ENCODE results near the gene TXNDC9.
"Not testable (repeated sequence)": the region's sequence is repeated elsewhere in the genome, so short reads cannot be mapped to it uniquely, and the experiment has no call there.

TXNDC9 gene

DNA sequence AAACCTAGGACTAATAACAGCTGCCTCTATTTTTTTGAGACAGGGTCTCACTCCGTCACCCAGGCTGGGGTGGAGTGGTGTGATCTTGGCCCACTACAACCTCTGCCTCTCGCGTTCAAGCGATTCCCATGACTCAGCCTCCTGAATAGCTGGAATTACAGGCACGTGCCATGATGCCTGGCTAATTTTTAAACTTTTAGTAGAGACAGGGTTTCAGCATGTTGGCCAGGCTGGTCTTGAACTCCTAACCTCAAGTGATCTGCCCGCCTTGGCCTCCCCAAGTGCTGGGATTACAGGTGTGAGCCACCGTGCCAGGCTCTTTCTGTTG, 18.3 kb downstream of the TXNDC9 start:
- not testable (repeated sequence) for FAIRE-seq

DNA sequence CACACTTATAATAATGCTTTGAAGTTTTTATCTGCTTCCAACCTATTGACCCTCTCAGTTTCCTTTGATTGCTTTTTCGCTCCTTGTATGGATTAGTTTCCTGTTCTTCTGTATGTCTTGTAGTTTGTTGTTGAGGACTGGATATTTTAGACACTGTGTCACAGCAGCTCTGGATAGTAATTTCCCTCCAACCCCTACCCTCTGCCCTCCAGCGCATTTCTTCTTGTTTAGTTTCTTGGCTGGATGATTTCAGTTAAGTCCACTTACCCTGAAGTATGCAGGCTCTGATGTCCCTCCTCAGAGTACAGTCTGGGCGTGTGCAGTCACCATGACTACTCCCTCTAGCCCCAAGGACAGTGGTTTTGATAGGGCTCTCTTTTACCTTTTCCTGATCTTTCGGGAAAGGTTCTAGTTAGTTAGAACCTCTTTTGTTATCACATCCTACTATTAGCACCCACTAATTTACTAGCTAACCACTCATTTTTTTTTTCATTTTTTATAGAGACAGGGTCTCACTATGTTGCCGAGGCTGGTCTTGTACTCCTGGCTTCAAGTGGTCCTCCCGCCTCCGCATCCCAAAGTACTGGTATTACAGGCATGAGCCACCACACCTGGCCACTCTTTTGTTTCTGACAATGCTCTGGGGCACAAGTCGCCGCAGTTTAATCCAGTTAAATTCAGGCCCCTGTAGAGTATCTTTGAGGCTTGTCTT, 18.8 kb downstream of the TXNDC9 start:
- no peak for FAIRE-seq

DNA sequence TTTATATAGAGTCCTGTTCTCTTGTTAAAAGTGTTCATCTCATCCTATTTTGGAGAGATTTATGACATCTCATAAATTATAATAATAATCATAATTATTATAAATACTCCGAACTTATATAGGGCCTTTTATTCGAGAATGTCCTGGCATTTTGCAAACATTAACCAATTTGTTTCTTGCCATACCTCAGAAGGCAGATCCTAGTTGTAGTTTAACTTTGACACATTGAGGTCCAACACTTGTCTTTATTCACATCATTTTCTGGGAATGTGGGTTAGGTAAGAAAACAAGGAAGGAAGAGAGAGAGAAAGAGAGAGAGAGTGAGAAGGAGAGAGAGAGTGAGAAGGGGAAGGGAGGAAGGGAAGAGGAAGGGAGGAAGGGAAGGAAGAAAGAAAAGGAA, 35.0 kb downstream of the TXNDC9 start, which contains the start of gene LYG1:
Gene LYG1 (minus strand): TSS at position 101 of the 400 bp plus-strand sequence. CDS start 5,527 bp downstream, outside the sequence.
- FAIRE-seq = not testable (repeated sequence)

DNA sequence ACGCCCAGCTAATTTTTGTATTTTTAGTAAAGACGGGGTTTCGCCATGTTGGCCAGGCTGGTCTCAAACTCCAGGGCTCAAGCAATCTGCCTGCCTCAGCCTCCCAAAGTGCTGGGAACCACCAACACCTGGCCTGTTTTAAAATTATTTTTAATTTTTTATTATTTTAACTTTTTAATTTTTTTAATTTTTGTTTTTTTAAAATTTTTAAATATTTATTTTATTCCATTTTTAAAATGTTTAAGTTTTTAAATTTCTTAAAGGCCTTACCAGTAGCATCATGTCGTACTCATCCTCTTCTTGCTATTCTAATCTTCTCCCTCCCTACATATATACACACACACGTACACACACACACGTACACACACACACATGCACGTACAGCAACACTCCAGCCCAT, 36.6 kb downstream of the TXNDC9 start:
- no peak for FAIRE-seq

DNA sequence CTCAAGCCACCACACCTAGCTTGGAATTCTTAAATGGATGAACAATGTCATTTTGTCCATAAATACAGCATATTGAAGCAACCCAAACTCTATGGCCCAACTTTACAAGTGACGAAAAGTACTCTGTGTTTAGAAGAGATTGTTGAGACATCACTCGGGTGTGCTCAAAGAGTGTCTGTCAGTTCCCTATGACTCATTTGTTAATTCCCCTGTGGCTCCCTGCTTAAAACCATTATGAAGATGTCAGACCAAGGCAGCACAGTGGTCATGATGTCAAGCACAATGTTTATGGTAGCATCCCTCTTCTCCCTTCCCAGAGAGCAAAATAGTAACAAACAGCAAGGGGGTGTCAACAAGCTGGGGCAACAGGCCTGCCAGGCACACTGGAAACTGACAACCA, 38.1 kb downstream of the TXNDC9 start:
- FAIRE-seq = no peak

DNA sequence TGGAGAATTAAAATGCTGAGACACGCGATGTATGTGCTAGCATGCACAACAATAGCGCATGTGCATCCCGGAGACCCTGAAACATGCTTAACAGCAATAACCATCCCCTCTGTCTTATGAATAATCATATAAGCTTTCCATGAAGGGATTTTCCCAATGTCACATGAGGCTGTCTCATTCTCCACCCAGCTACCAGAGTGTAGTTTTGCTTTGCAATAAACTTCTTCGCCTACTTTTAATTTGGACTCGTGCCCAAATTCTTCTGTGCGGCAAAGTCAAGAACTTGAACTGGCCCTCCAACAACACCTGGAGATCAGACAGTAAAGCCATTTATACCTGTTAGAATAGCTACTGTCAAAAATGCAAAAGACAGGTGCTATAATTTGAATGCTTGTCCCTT, 50.6 kb downstream of the TXNDC9 start:
- FAIRE-seq = no peak

DNA sequence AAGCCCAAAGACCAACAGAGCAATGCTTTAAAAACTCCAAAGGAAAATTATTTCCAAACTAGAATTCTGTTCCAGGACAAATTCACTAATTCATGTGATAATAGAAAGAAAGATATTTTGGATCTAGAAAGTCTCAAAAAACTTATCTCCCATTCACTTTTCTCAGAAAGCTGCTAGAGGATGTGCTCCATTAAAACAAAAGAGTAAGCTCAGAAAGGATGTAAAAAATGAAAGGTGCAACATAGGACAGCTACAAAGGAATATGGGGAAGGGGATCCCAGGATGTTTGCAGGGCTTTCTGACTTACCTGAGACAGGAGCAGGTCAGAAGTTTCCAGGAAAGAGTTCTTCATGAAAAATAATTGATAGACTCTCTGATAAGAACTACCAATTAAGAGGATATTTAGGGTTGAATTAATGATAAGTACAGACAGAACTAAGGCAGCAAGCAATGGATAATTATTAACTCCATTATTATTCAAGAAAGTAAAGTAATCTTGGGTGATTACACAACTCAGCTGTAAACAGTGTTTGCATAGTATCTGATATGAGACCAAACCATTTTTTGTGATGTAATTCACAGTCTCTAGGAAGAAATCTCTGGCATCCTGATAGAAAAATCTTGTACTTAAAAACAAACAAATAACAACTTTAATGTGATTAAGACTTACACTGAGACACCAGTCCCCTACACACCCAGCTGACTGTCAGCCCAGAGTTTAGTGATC, 56.0 kb downstream of the TXNDC9 start:
- no peak for FAIRE-seq

DNA sequence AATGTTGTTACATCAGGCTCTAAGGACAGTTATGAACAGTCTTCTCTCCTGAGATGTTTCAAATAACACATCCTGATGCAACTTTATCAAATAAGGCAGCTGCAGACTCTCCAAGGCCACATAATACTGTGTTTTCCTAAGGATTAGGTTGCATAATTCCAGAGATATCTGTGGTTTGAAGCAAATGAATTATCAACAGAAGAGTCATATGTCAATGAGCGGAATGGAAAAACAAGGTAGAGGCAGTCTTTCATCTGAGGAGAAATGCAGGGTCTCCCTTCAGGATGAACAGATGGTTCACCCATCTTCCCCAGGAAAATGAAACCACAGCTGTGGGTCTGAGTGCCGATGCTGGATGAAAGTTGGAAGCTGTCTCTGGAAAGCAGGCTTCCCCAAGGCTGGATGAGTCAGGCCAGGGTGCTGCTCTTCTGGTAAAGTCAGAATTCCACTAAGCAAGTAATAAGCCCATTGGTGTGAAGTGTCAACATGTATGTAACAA, 57.3 kb downstream of the TXNDC9 start:
- no peak for FAIRE-seq

DNA sequence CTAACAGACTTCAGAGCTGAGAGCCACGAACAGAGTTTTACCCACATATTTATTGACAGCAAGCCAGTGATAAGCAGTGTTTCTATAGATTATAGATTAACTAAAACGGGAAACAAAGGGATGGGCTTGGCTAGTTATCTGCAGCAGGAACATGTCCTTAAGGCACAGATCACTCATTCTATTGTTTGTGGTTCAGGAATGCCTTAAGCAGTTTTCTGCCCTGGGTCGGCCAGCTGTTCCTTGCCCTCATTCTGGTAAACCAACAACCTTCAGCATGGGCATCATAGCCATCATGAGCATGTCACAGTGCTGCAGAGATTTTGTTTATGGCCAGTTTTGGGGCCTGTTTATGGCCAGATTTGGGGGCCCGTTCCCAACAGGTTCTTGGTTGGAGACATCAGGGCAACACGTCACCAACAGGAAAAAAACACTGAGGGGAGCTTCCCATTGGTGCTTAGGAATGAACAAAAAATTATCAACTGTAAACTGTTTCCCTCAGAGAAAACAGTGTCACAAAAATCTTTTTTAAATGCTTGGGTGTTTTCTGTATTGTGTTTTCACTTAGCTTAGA, 57.9 kb downstream of the TXNDC9 start:
- not testable (repeated sequence) for FAIRE-seq

DNA sequence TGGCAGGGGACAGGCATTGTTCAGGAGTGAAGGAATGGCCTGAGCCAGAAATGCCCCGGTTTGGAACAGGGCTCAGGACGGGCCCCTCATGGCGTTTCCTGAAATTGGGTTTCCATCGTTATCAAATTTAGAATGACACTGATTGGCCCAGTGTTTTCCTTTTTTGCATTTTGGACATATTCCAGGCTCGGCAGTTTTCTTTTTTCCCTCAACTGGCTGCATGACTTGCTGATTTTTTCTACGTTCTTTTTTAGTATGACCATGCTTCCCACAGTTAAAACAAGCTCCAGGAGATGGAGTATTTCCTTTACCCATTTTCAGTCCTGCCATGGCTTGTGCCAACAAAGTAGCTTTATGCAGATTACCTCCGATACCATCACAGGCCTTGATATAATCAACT, 60.3 kb downstream of the TXNDC9 start:
- FAIRE-seq = no peak

Measured in G401.6 (cell line).